ENCODE data around the gene CPXM1. TPM values are rescaled to one million over a fixed set of nuclear protein-coding genes. Genes with fewer than 3 reads are reported as not detected.

Gene CPXM1
- total and polyA plus RNA-seq, 2 experiments from 2014 or later, result 0.08 TPM; not detected in 1

GRCh38 chr20:2747676-2748235 is 52.7 kb downstream of the CPXM1 start:
- WGBS, 2 experiments (ENCODE audit: low coverage in 1 of 2, low lambda C conversion rate in 2 of 2, missing lambda C conversion rate in 2 of 2), result 90 to 91% methylated on average over 8 of the region's 8 CpGs
- TF ChIP-seq EZH2 (IDR thresholded peaks at IDR 0.05; ENCODE audit: insufficient read depth, poor library complexity, severe bottlenecking) (no peak), EZH2phosphoT487 (IDR thresholded peaks at IDR 0.05; ENCODE audit: insufficient read depth, low read depth) (no peak)
- no peaks in the 10 kb centered on the region for H3K9me2 ChIP-seq (ENCODE audit: insufficient read depth)
- in situ Hi-C loops (cut with MboI), result no loop called here
- peaks cover 7% of the 10 kb centered on the region for H3K4me1 ChIP-seq (ENCODE audit: insufficient read depth)
- no peak overlapping the region for H2AFZ ChIP-seq
- DNase-seq, result no peak
- H3K27me3 ChIP-seq (replicated peaks; ENCODE audit: insufficient read depth), result peaks cover 41% of the 10 kb centered on the region
- no peak overlapping the region for H3K4me3 ChIP-seq
- no peaks in the 10 kb centered on the region for H3F3A ChIP-seq (ENCODE audit: insufficient read depth)
- no peak overlapping the region for H3K4me2 ChIP-seq (ENCODE audit: unreplicated experiment)
- H3K36me3 ChIP-seq (ENCODE audit: low read depth), result no peaks in the 10 kb centered on the region
- no peaks in the 10 kb centered on the region for H3K79me2 ChIP-seq (ENCODE audit: insufficient read depth)
- no peaks in the 10 kb centered on the region for H3K9me3 ChIP-seq (ENCODE audit: low read depth)
- no peak overlapping the region for H3K9ac ChIP-seq
- H3K27ac ChIP-seq, result no peak overlapping the region
- no peaks in the 10 kb centered on the region for H4K20me1 ChIP-seq (ENCODE audit: insufficient read depth)

- DNase-seq, result no peak
- Histone ChIP-seq H2AFZ (no peak overlapping the region), H3K27me3 (replicated peaks; ENCODE audit: insufficient read depth) (peaks cover 43% of the 10 kb centered on the region), H3K4me3 (no peak overlapping the region), H3K4me1 (ENCODE audit: insufficient read depth) (peaks cover 7% of the 10 kb centered on the region), H3K36me3 (ENCODE audit: low read depth) (no peaks in the 10 kb centered on the region), H3K4me2 (ENCODE audit: unreplicated experiment) (no peak overlapping the region), H3K27ac (no peak overlapping the region), H3K9me2 (ENCODE audit: insufficient read depth) (no peaks in the 10 kb centered on the region), H3K79me2 (ENCODE audit: insufficient read depth) (no peaks in the 10 kb centered on the region), H4K20me1 (ENCODE audit: insufficient read depth) (no peaks in the 10 kb centered on the region), H3F3A (ENCODE audit: insufficient read depth) (no peaks in the 10 kb centered on the region), H3K9me3 (ENCODE audit: low read depth) (no peaks in the 10 kb centered on the region), H3K9ac (no peak overlapping the region)
- TF ChIP-seq EZH2 (IDR thresholded peaks at IDR 0.05; ENCODE audit: insufficient read depth, poor library complexity, severe bottlenecking) (no peak), EZH2phosphoT487 (IDR thresholded peaks at IDR 0.05; ENCODE audit: insufficient read depth, low read depth) (no peak)
- in situ Hi-C loops (cut with MboI), result no loop called here
- 63 to 66% methylated on average over 8 of the region's 8 CpGs for WGBS, 2 experiments (ENCODE audit: low coverage in 1 of 2, low lambda C conversion rate in 2 of 2, missing lambda C conversion rate in 2 of 2)
Observed at GRCh38 chr20:2746636-2747265, 53.7 kb downstream of the CPXM1 start.

- Histone ChIP-seq H4K20me1 (ENCODE audit: insufficient read depth) (no peaks in the 10 kb centered on the region), H3K27me3 (replicated peaks; ENCODE audit: insufficient read depth) (peaks cover 40% of the 10 kb centered on the region), H3K4me2 (ENCODE audit: unreplicated experiment) (no peak overlapping the region), H3K9ac (no peak overlapping the region), H3K9me2 (ENCODE audit: insufficient read depth) (no peaks in the 10 kb centered on the region), H3K27ac (no peak overlapping the region), H3F3A (ENCODE audit: insufficient read depth) (no peaks in the 10 kb centered on the region), H3K4me3 (no peak overlapping the region), H3K4me1 (ENCODE audit: insufficient read depth) (peaks cover 4% of the 10 kb centered on the region), H3K9me3 (ENCODE audit: low read depth) (no peaks in the 10 kb centered on the region), H2AFZ (no peak overlapping the region), H3K36me3 (ENCODE audit: low read depth) (no peaks in the 10 kb centered on the region), H3K79me2 (ENCODE audit: insufficient read depth) (no peaks in the 10 kb centered on the region)
- in situ Hi-C loops (cut with MboI), result no loop called here
- TF ChIP-seq EZH2 (IDR thresholded peaks at IDR 0.05; ENCODE audit: insufficient read depth, poor library complexity, severe bottlenecking) (no peak), EZH2phosphoT487 (IDR thresholded peaks at IDR 0.05; ENCODE audit: insufficient read depth, low read depth) (no peak)
- no peak for DNase-seq
- 80 to 83% methylated on average over 4 of the region's 4 CpGs for WGBS, 2 experiments (ENCODE audit: low coverage in 1 of 2, low lambda C conversion rate in 2 of 2, missing lambda C conversion rate in 2 of 2)
Observed at GRCh38 chr20:2745936-2746635, 54.3 kb downstream of the CPXM1 start.

GRCh38 chr20:2745060-2745910 is 55.1 kb downstream of the CPXM1 start:
- 72 to 80% methylated on average over 11 to 12 of the region's 12 CpGs for WGBS, 2 experiments (ENCODE audit: low coverage in 1 of 2, low lambda C conversion rate in 2 of 2, missing lambda C conversion rate in 2 of 2)

More at GRCh38 chr20:2745060-2745910, 55.1 kb downstream of the CPXM1 start:
- Histone ChIP-seq H3F3A (ENCODE audit: insufficient read depth) (no peaks in the 10 kb centered on the region), H3K4me2 (ENCODE audit: unreplicated experiment) (no peak overlapping the region), H3K9me3 (ENCODE audit: low read depth) (no peaks in the 10 kb centered on the region), H3K79me2 (ENCODE audit: insufficient read depth) (no peaks in the 10 kb centered on the region), H3K36me3 (ENCODE audit: low read depth) (no peaks in the 10 kb centered on the region), H3K4me1 (ENCODE audit: insufficient read depth) (no peaks in the 10 kb centered on the region), H3K27ac (no peak overlapping the region), H3K27me3 (replicated peaks; ENCODE audit: insufficient read depth) (peaks cover 33% of the 10 kb centered on the region), H2AFZ (no peak overlapping the region), H3K9me2 (ENCODE audit: insufficient read depth) (no peaks in the 10 kb centered on the region), H4K20me1 (ENCODE audit: insufficient read depth) (no peaks in the 10 kb centered on the region), H3K4me3 (no peak overlapping the region), H3K9ac (no peak overlapping the region)
- in situ Hi-C loops (cut with MboI), result no loop called here
- DNase-seq, result no peak
- no peak for TF ChIP-seq EZH2phosphoT487 (IDR thresholded peaks at IDR 0.05; ENCODE audit: insufficient read depth, low read depth)
- TF ChIP-seq EZH2 (IDR thresholded peaks at IDR 0.05; ENCODE audit: insufficient read depth, poor library complexity, severe bottlenecking), result no peak

Other genes starting within 250 kb of the CPXM1 start
- 123 and 130 TPM in 2 replicates for gene NOP56, start 148.0 kb downstream of the CPXM1 start, total RNA-seq (2014; rRNA removed; shearing (Covaris generic))
- 139 and 149 TPM in 2 replicates for gene NOP56, start 148.0 kb downstream of the CPXM1 start, polyA plus RNA-seq (2016; fragmentation: Nextera tagmentation; extraction: Ambion mirVana)
- 76.3 and 91.1 TPM in 2 replicates for gene IDH3B, start 136.4 kb downstream of the CPXM1 start, total RNA-seq (2014; rRNA removed; shearing (Covaris generic))
- 75.6 and 79.5 TPM in 2 replicates for gene IDH3B, start 136.4 kb downstream of the CPXM1 start, polyA plus RNA-seq (2016; fragmentation: Nextera tagmentation; extraction: Ambion mirVana)
- 0.76 TPM in 1 of 2 replicates, not detected in the other for gene EBF4, start 107.8 kb downstream of the CPXM1 start, total RNA-seq (2014; rRNA removed; shearing (Covaris generic))
- gene EBF4, start 107.8 kb downstream of the CPXM1 start, polyA plus RNA-seq (2016; fragmentation: Nextera tagmentation; extraction: Ambion mirVana), result 0.36 TPM in 1 of 2 replicates, not detected in the other
- not detected in 2 replicates for gene C20orf141, start 14.4 kb upstream of the CPXM1 start, total RNA-seq (2014; rRNA removed; shearing (Covaris generic))
- gene C20orf141, start 14.4 kb upstream of the CPXM1 start, polyA plus RNA-seq (2016; fragmentation: Nextera tagmentation; extraction: Ambion mirVana), result not detected in 2 replicates
- gene TMEM239, start 15.7 kb upstream of the CPXM1 start, total RNA-seq (2014; rRNA removed; shearing (Covaris generic)), result not detected in 2 replicates
- not detected in 2 replicates for gene TMEM239, start 15.7 kb upstream of the CPXM1 start, polyA plus RNA-seq (2016; fragmentation: Nextera tagmentation; extraction: Ambion mirVana)
- 36.8 and 39.2 TPM in 2 replicates for gene PCED1A, start 40.0 kb upstream of the CPXM1 start, total RNA-seq (2014; rRNA removed; shearing (Covaris generic))
- gene PCED1A, start 40.0 kb upstream of the CPXM1 start, polyA plus RNA-seq (2016; fragmentation: Nextera tagmentation; extraction: Ambion mirVana), result 17.3 and 20.7 TPM in 2 replicates
- 35.2 and 36.2 TPM in 2 replicates for gene VPS16, start 40.1 kb upstream of the CPXM1 start, total RNA-seq (2014; rRNA removed; shearing (Covaris generic))
- gene VPS16, start 40.1 kb upstream of the CPXM1 start, polyA plus RNA-seq (2016; fragmentation: Nextera tagmentation; extraction: Ambion mirVana), result 23.0 and 24.2 TPM in 2 replicates
- 27.4 and 50.8 TPM in 2 replicates for gene PTPRA, start 72.9 kb upstream of the CPXM1 start, total RNA-seq (2014; rRNA removed; shearing (Covaris generic))
- 37.4 and 37.9 TPM in 2 replicates for gene PTPRA, start 72.9 kb upstream of the CPXM1 start, polyA plus RNA-seq (2016; fragmentation: Nextera tagmentation; extraction: Ambion mirVana)
- not detected in 2 replicates for gene GNRH2, start 243.0 kb upstream of the CPXM1 start, total RNA-seq (2014; rRNA removed; shearing (Covaris generic))
- gene GNRH2, start 243.0 kb upstream of the CPXM1 start, polyA plus RNA-seq (2016; fragmentation: Nextera tagmentation; extraction: Ambion mirVana), result not detected in 2 replicates
- gene MRPS26, start 245.4 kb upstream of the CPXM1 start, total RNA-seq (2014; rRNA removed; shearing (Covaris generic)), result 24.2 and 48.2 TPM in 2 replicates
- gene MRPS26, start 245.4 kb upstream of the CPXM1 start, polyA plus RNA-seq (2016; fragmentation: Nextera tagmentation; extraction: Ambion mirVana), result 44.5 and 48.2 TPM in 2 replicates